Activated naive CD8-positive, alpha-beta T cell treated with anti-CD3 and anti-CD28 coated beads, Interleukin-2, amount 50 U/mL, for 24 hours (primary cell): ENCODE results near the gene SOCS1.

Experiments used
- ATAC-seq: fragments of 150-1000 bp; cut with Tn5 transposase; one replicate; pipeline ENCODE4 v1.10.0; 2021
- DNase-seq: peaks from one replicate; pipeline ENCODE4 v3.0.0; 2021
- H3K27ac Mint-ChIP-seq: one replicate; pipeline ENCODE4 v1.8.0; 2021; ENCODE audit warnings: mild to moderate bottlenecking, mixed read lengths
- H3K27me3 Mint-ChIP-seq: one replicate; pipeline ENCODE4 v1.8.0; 2021; ENCODE audit warnings: mixed read lengths
- H3K36me3 Mint-ChIP-seq: one replicate; pipeline ENCODE4 v1.8.0; 2021; ENCODE audit warnings: low read depth, mixed read lengths
- H3K4me1 Mint-ChIP-seq: one replicate; pipeline ENCODE4 v1.8.0; 2021; ENCODE audit warnings: mixed read lengths
- H3K4me3 Mint-ChIP-seq: one replicate; pipeline ENCODE4 v1.8.0; 2021; ENCODE audit warnings: mild to moderate bottlenecking, moderate library complexity, mixed read lengths
- H3K9me3 Mint-ChIP-seq: one replicate; pipeline ENCODE4 v1.8.0; 2021; ENCODE audit warnings: mixed read lengths

The SOCS1 gene

DNA sequence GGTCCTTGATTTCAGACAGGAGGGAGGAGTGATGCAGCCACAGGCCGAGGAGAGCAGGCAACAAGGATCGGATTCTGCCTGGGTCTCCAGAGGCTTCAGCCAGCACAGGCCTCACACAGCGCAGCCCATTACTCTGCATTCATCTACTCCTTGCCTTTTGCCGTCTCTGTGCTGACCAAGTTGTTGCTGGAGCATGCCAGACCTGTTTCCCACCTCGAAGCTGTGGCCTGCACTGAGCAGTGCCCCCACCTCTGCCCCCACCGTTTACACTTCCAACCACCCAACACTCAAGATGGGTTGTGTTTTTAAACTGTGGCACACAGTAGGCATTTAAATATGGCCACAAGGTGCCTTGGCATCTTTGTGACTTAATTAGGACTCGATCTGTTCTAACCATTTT is 19.0 kb upstream of the SOCS1 start:
- ATAC-seq (no peak), DNase-seq (no peak)
- no peaks in the 10 kb centered on the region for H3K36me3 Mint-ChIP-seq
- no peak overlapping the region for H3K4me3 Mint-ChIP-seq
- no peaks in the 10 kb centered on the region for H3K4me1 Mint-ChIP-seq
- H3K9me3 Mint-ChIP-seq, result no peaks in the 10 kb centered on the region
- H3K27ac Mint-ChIP-seq, result no peak overlapping the region
- H3K27me3 Mint-ChIP-seq, result no peaks in the 10 kb centered on the region

DNA sequence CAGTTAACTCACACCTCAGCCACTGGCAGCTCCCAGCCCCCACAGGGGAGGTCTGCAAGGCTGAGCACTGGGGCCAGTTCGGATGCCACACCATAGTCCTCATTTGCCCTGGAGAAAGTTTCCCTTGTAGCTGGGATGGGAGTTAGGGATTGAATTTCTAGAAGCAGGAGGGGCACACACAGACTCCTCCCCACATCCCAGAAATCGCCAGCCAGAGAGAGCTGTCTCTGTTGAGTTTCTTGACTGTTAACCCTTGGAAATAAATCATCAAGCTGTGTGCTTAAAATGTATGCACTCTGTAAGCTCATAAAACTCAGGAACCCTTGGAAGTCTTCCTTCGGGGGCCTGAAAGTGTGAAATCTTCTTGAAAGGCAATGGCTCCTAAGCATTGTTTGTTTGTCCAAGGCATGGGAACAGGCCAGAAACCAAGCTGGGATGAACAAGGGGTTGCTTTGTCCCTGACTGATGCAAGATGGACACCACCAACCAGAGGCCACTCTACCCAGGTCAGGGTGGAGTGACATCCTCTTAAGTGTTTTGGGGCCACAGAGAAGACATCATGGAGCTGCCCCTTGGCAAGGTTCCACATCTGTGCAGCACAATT is 17.8 kb upstream of the SOCS1 start:
- Mint-ChIP-seq H3K4me3 (no peak overlapping the region), H3K9me3 (no peaks in the 10 kb centered on the region), H3K36me3 (no peaks in the 10 kb centered on the region), H3K27me3 (no peaks in the 10 kb centered on the region), H3K27ac (no peak overlapping the region), H3K4me1 (no peaks in the 10 kb centered on the region)
- DNase-seq (no peak), ATAC-seq (no peak)

DNA sequence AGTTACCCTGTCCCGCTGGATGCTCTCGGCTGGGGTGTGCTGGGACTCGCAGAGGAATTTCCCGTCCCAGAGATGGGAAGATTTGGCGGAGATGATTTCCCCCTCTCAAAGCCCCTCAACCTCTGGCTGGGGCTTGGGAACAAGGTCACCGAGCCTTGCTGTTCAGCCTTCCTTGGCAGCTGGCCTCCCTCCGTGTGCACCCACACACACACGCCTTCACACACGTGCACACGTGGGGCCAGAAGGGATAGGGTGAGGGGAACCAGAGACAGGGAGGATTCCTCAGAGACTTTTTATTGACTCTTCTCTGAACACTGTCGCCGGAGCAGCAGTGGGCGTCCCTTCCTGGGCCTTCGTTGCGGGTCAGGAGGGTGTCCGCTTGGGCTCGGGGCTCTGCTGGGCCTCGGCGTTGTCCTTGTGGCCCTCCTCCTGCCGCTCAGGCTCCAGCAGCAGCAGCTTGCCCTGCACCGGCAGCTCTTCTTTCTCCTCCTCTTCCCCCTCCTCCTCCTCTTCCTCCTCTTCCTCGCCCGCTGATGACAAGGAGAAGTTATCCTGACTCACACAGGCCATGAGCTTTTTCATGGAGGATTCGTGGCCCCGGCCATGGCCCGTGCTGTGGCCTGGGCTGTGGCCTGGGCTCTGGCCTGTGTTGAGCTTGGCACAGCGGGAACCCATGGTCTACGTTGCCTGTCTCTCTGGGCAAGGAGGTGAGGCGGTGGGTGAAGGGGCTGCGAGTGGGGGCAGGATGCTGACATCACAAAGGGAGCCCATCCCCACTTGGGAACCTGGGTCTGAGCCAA is 17.1 kb upstream of the SOCS1 start, which contains the start of gene PRM3:
PRM3 (minus strand) TSS at position 709 of the 800 bp plus-strand sequence; CDS start at position 675, 34 bp downstream.
- H3K4me3 Mint-ChIP-seq, result no peak within 1 kb of the TSS
- no peaks in the 10 kb centered on the region for H3K36me3 Mint-ChIP-seq
- no peak within 1 kb of the TSS for H3K27ac Mint-ChIP-seq
- H3K27me3 Mint-ChIP-seq, result no peaks in the 10 kb centered on the region
- no peaks in the 10 kb centered on the region for H3K4me1 Mint-ChIP-seq
- H3K9me3 Mint-ChIP-seq, result no peaks in the 10 kb centered on the region
- ATAC-seq, result no peak
- DNase-seq, result no peak

DNA sequence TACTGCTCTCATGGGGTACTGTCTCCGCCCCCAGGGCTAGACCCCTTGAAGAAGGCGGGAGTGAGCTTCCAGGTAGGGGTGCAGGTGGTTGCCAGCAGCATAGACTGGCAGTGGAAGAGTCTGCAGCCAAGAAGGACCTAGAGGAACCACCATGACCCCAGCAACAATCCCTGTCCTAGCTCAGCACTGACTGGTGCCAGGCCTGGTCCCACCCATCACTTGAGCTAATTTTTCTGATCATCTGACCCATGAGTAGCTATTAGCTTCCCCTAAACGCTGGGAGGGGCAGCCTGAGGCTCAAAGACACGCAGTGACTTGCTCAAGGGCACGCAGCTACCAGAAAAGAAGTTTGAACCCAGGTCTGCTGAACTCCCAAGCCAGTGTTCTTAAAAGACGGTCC is 16.5 kb upstream of the SOCS1 start:
- H3K27ac Mint-ChIP-seq, result no peak overlapping the region
- H3K9me3 Mint-ChIP-seq, result no peaks in the 10 kb centered on the region
- H3K4me1 Mint-ChIP-seq, result no peaks in the 10 kb centered on the region
- H3K4me3 Mint-ChIP-seq, result no peak overlapping the region
- ATAC-seq (peak; percentile 7), DNase-seq (no peak)
- H3K27me3 Mint-ChIP-seq, result no peaks in the 10 kb centered on the region
- H3K36me3 Mint-ChIP-seq, result no peaks in the 10 kb centered on the region

DNA sequence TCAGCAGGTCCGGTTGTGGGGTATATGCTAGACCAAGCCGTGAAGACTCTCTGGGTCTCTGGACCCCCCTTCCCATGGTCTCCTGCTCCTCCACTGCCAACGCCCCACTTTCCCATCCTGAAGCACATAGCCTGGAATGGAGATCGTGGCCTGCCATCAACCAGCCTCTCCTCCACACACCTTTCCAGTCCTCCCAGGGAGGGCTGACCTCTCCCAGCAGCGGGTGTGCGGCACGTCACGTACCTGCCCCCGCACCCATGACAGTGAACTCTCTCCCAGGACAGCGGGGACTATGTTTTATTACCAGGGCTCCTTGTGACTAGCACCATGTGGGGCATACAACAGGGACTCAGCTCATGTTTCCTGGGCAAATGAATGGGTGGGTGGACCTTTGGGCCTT is 15.6 kb upstream of the SOCS1 start:
- no peaks in the 10 kb centered on the region for H3K4me1 Mint-ChIP-seq
- ATAC-seq (no peak), DNase-seq (no peak)
- H3K36me3 Mint-ChIP-seq, result no peaks in the 10 kb centered on the region
- no peaks in the 10 kb centered on the region for H3K27me3 Mint-ChIP-seq
- H3K4me3 Mint-ChIP-seq, result no peak overlapping the region
- no peaks in the 10 kb centered on the region for H3K9me3 Mint-ChIP-seq
- H3K27ac Mint-ChIP-seq, result no peak overlapping the region

DNA sequence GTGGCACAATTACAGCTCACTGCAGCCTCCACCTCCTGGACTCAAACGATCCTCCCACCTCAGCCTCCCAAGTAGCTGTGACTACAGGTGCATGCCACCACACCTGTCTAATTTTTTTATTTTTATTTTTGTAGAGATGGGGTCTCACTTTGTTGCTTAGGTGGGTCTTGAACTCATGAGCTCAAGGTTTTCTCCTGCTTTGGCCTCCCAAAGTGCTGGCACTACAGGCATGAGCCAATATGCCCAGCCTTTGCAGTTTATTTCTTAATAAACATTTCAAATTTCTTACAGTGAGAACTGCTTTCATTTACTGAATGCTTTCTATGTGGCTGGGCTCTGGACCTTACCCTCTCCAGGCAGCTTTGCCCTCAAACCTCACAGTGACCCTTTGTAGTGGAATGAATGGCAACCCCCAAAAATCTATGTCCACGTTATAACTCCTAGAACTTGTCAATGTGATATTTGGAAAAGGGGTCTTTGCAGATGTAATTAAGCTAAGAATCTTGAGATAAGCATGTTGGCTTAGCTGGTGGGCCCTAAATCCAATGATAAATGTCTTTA is 14.7 kb upstream of the SOCS1 start:
- H3K36me3 Mint-ChIP-seq, result no peaks in the 10 kb centered on the region
- no peaks in the 10 kb centered on the region for H3K27me3 Mint-ChIP-seq
- H3K4me1 Mint-ChIP-seq, result no peaks in the 10 kb centered on the region
- no peak overlapping the region for H3K4me3 Mint-ChIP-seq
- no peaks in the 10 kb centered on the region for H3K9me3 Mint-ChIP-seq
- ATAC-seq, result no peak
- no peak overlapping the region for H3K27ac Mint-ChIP-seq
- no peak for DNase-seq

DNA sequence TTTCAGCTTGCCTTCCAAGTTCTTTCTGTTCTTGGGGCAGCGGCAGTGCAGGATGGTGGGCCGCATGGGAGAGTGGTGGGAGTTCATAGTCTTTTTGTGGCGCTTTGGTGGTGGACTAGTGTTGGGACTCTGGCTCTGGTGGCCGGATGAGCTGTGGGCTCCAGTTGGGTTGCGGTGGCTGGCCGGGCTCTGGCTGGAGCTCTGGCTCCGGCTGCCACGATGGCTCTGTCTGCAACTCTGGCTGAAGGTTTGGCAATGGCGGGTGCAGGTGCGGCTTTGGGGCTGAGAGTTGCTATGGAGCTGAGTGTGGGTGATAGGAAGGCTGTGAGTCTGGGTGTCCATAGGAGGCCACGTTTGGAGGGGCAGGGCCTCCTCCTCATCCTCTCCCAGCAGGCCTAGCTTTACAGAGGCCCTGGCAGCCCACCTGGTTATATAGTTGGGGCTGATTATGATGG is 12.9 kb upstream of the SOCS1 start, which contains the start of gene TNP2:
TNP2 (minus strand) TSS at position 405 of the 455 bp plus-strand sequence; CDS start at position 342, 63 bp downstream.
- no peaks in the 10 kb centered on the region for H3K27me3 Mint-ChIP-seq
- no peaks in the 10 kb centered on the region for H3K36me3 Mint-ChIP-seq
- no peak for ATAC-seq
- peaks cover 9% of the 10 kb centered on the region for H3K4me1 Mint-ChIP-seq
- DNase-seq, result no peak
- H3K9me3 Mint-ChIP-seq, result no peaks in the 10 kb centered on the region
- no peak within 1 kb of the TSS for H3K4me3 Mint-ChIP-seq
- H3K27ac Mint-ChIP-seq, result no peak within 1 kb of the TSS

DNA sequence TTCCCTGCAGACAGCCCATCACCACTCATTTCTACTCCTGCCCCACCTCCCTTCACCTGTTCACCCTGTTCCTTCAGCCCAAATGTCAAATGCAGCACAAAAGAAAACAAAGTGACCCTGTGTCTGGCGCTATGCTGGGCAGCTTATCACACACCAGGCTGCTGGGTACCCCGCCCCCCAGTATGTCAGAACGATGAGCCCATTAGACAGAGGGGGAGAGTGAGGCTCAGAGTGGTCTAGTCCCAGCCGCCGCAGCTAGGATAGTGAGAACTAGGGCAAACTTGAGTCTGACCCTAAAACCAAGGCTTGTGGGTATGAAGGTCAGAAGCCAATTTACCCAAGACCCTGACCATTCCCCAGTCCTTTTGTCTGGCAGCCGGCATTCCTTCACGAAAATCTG is 9.1 kb upstream of the SOCS1 start:
- Mint-ChIP-seq H3K4me1 (peaks cover 26% of the 10 kb centered on the region), H3K9me3 (no peaks in the 10 kb centered on the region), H3K27ac (no peak overlapping the region), H3K27me3 (peaks cover 4% of the 10 kb centered on the region), H3K4me3 (no peak overlapping the region), H3K36me3 (no peaks in the 10 kb centered on the region)
- no peak for ATAC-seq
- DNase-seq, result no peak

DNA sequence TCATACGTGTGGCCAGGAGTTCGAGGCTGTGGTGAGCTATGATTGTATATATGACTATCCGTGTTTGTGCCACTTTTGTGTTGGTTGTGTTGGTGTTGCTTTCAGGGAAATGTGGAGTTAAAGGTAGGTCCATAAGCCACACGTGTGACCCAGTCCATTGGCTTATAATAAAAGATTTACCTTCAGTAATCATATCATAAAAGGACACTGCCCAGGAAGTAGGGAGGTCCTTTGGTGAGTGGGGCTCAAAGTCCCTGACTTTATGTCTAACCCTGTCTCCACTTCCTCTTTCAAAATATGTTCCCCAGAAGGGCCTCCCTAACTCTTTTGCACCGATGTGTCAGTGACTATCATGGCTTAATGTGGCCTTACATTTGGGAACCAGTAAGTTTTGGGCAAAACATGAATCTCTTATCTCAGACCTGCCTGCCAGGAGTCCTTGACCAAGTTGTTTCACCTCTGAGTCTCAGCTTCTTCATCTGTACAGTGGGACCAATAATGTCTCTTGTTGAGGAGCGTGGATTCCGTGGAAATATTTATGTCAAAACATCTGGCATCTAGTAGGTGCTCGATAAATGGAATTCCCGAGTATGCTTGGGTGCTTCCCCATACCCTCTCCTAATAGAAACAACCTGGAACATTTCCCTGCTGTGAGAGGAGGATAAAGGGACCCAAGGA is 8.3 kb upstream of the SOCS1 start:
- DNase-seq (no peak), ATAC-seq (no peak)
- no peak overlapping the region for H3K4me3 Mint-ChIP-seq
- peak overlapping the region; percentile 64 for H3K27ac Mint-ChIP-seq
- no peaks in the 10 kb centered on the region for H3K36me3 Mint-ChIP-seq
- H3K9me3 Mint-ChIP-seq, result no peaks in the 10 kb centered on the region
- peaks cover 4% of the 10 kb centered on the region for H3K27me3 Mint-ChIP-seq
- peaks cover 29% of the 10 kb centered on the region for H3K4me1 Mint-ChIP-seq

DNA sequence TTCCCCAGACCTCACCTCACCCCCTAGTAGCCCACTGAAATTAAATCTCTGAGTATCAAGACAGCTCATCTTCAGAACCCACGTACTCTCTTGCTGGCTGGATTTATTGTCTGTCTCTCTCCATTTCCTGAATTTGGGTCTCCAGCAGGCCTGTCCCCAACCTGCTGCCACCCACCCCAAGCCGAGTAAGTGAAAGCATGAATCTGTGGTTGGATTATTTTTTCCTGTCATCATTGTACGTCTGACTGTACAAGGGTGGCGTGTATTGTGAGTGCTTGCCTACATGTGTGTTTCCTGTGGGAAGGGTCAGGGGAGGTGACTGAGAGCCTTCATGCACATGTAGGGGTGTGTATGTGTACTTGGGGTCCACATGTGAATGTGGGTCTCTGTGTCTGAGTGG is 7.7 kb upstream of the SOCS1 start:
- Mint-ChIP-seq H3K27ac (peak overlapping the region; percentile 64), H3K27me3 (peaks cover 4% of the 10 kb centered on the region), H3K9me3 (no peaks in the 10 kb centered on the region), H3K36me3 (no peaks in the 10 kb centered on the region), H3K4me3 (no peak overlapping the region), H3K4me1 (peaks cover 34% of the 10 kb centered on the region)
- ATAC-seq (peak; percentile 90), DNase-seq (peak; percentile 52)

DNA sequence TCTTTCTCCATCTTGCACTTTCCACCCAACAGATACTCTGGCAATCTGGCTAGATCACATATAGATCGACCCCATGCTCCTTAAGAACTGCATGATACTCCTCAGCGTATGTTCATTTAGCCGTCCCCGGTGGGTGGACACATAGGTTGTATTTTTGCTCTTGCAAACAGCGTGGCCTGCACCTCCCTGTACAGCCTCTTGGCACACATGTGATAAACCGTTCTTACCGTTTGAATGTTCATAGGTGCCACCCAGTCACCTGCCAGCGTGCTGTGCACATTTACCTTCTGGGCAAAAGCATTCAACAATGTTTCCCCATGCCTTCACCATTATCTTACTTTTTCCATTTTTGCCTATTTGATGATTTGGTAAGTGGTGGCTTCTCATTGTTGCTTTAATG is 6.9 kb upstream of the SOCS1 start:
- peak overlapping the region; percentile 40 for H3K27ac Mint-ChIP-seq
- no peak for ATAC-seq
- peaks cover 4% of the 10 kb centered on the region for H3K27me3 Mint-ChIP-seq
- H3K9me3 Mint-ChIP-seq, result no peaks in the 10 kb centered on the region
- no peaks in the 10 kb centered on the region for H3K36me3 Mint-ChIP-seq
- DNase-seq, result no peak
- peaks cover 41% of the 10 kb centered on the region for H3K4me1 Mint-ChIP-seq
- no peak overlapping the region for H3K4me3 Mint-ChIP-seq

DNA sequence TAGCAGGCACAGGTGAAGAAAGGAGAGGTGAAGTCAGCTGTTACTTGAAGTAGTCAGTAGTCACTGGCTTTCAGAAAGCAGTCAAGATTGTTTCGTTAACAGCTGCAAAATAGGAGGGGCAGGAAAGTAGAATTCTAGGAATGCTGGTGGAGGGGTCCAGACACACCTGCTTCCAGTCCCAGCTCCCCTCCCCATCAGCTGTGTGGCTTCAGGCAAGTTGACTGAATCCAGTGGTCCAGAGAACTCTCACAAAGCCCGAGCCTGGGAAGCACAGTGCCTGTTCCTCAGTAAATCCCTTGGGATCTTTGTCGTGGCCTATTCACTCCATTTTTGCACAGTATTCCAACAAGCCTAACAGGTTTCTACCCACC is 4.6 kb upstream of the SOCS1 start:
- no peak for ATAC-seq
- Mint-ChIP-seq H3K4me1 (peaks cover 55% of the 10 kb centered on the region), H3K27ac (no peak overlapping the region), H3K36me3 (no peaks in the 10 kb centered on the region), H3K4me3 (no peak overlapping the region), H3K9me3 (no peaks in the 10 kb centered on the region), H3K27me3 (peaks cover 4% of the 10 kb centered on the region)
- no peak for DNase-seq

DNA sequence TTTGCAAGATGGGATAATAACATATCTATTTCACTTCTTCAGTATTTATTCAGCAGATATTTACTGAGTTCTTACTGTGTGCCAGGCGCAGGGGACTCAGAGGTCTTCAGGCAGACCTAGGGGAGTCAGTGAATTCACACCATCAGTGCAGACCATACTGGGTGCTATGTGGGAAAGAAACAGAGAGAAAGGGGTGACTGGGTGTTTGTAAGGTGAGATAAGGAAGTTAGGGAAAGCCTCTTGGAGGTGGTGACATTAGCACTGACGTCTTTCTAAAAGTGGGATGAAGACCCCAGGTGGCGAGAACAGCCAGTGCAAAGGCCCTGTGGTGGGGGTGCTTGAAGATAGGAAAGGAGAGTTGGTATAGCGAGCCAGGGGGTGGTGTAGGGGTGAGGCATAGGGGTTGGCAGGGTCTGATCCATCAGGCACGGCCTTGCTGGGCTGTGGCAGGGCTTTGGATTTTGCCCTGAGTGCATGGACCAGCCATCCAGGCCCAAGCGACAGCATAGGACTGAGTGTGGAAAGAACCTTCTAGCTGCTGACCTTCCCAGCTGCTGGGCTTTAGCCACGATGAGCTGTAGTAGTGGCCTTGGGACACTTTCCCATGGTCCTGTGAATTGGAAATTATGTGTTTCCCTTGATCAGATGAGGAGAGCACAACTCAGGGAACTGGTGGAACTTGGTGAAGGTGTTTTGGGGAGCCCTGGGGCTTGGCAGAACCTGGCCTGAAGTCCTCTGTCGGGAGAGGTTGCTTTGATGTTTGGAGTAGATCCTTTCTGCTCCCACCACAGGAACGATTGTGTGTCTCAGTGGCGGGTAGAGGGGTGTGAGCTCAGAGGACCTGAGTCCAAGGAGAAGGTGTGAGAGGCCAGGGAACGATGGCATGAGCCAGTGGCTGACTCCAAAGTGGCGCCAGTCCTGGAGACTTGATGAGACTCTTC is 3.9 kb upstream of the SOCS1 start:
- Mint-ChIP-seq H3K4me3 (no peak overlapping the region), H3K27ac (no peak overlapping the region), H3K36me3 (peaks cover 1% of the 10 kb centered on the region), H3K27me3 (peaks cover 4% of the 10 kb centered on the region), H3K4me1 (peaks cover 55% of the 10 kb centered on the region), H3K9me3 (no peaks in the 10 kb centered on the region)
- no peak for ATAC-seq
- DNase-seq, result no peak
